GM18505 (cell line): ENCODE data around the gene DCDC2B.

Experiments
- ATAC-seq: cut with Tn5 transposase; IDR thresholded peaks from one replicate; pipeline ENCODE4 v1.9.1; 2021; ENCODE audit not compliant: unreplicated experiment
- POLR2A ChIP-seq: IDR thresholded peaks from 4 replicates; pipeline ENCODE4 v1.6.1; 2011; ENCODE audit warnings: borderline replicate concordance; ENCODE audit not compliant: insufficient read depth, insufficient read length; ENCODE audit errors: extremely low read depth

The DCDC2B gene

GRCh38 chr1:32224285-32224684 lies 15.4 kb downstream of the DCDC2B start:
- TF ChIP-seq POLR2A: no peak
- ATAC-seq: no peak

- ATAC-seq: no peak
- TF ChIP-seq POLR2A: no peak
Observed at GRCh38 chr1:32228771-32229170, 19.9 kb downstream of the DCDC2B start.

- no peak for TF ChIP-seq POLR2A
- ATAC-seq: no peak
Observed at GRCh38 chr1:32231843-32232432, 23.0 kb downstream of the DCDC2B start.

GRCh38 chr1:32232558-32233304 lies 23.8 kb downstream of the DCDC2B start:
- no peak for TF ChIP-seq POLR2A
- ATAC-seq: no peak

GRCh38 chr1:32234792-32235191 lies 25.9 kb downstream of the DCDC2B start:
- no peak for TF ChIP-seq POLR2A
- no peak for ATAC-seq

- ATAC-seq: no peak
- no peak for TF ChIP-seq POLR2A
Observed at GRCh38 chr1:32239337-32239736, 30.4 kb downstream of the DCDC2B start.

- ATAC-seq: no peak
- no peak for TF ChIP-seq POLR2A
Observed at GRCh38 chr1:32239790-32240139, 30.9 kb downstream of the DCDC2B start.

GRCh38 chr1:32240140-32240951 lies 31.5 kb downstream of the DCDC2B start:
- peak; percentile 20 for TF ChIP-seq POLR2A
- no peak for ATAC-seq

GRCh38 chr1:32241001-32241763 lies 32.3 kb downstream of the DCDC2B start:
- TF ChIP-seq POLR2A: no peak
- ATAC-seq: no peak

GRCh38 chr1:32242341-32242851 lies 33.5 kb downstream of the DCDC2B start:
- no peak for TF ChIP-seq POLR2A

GRCh38 chr1:32246888-32247273 lies 38.0 kb downstream of the DCDC2B start, which contains the start of gene FAM167B:
TSS of gene FAM167B (plus strand) at chr1:32247222. CDS start at chr1:32247422, 200 bp downstream.
- ATAC-seq: no peak
- no peak for TF ChIP-seq POLR2A

More at GRCh38 chr1:32242341-32242851, 33.5 kb downstream of the DCDC2B start:
- no peak for ATAC-seq

GRCh38 chr1:32247452-32247851 lies 38.6 kb downstream of the DCDC2B start:
- ATAC-seq: no peak
- TF ChIP-seq POLR2A: no peak

GRCh38 chr1:32247983-32248889 lies 39.3 kb downstream of the DCDC2B start:
- peak; percentile 30 for ATAC-seq
- no peak for TF ChIP-seq POLR2A
